ENCODE results near the gene TGFBR2. TPM values are rescaled to one million over a fixed set of nuclear protein-coding genes. Genes with fewer than 3 reads are reported as not detected.

Gene TGFBR2
- total RNA-seq, 4 donors from 2014 or later = 120 to 418 (median 218) TPM

- peaks cover 13 to 43% of the 10 kb centered on the region in 2 donors for H3K4me1 ChIP-seq
- intact Hi-C loops (cut with DNase I) = no loop called here
- H3K27ac ChIP-seq = no peak overlapping the region
These were observed 53.7 kb downstream of the TGFBR2 start for GRCh38 chr3:30660136-30660535.

GRCh38 chr3:30660656-30661055, 54.3 kb downstream of the TGFBR2 start:
- no peaks in the 10 kb centered on the region for H3K27me3 ChIP-seq
- H3K4me1 ChIP-seq = peaks cover 13 to 38% of the 10 kb centered on the region in 2 donors
- H3K9me3 ChIP-seq = no peaks in the 10 kb centered on the region
- WGBS, 2 donors = 87 to 95% methylated on average over 3 of the region's 3 CpGs
- H3K27ac ChIP-seq = peak overlapping the region in 1 of 3 donors; percentile 18
- DNase-seq = no peak
- H3K4me3 ChIP-seq (replicated peaks in 1 of 3) = no peak overlapping the region
- intact Hi-C loops (cut with DNase I) = no loop called here
- peaks cover 0 to 4% of the 10 kb centered on the region in 2 donors for H3K36me3 ChIP-seq
- TF ChIP-seq, protein P1, sequence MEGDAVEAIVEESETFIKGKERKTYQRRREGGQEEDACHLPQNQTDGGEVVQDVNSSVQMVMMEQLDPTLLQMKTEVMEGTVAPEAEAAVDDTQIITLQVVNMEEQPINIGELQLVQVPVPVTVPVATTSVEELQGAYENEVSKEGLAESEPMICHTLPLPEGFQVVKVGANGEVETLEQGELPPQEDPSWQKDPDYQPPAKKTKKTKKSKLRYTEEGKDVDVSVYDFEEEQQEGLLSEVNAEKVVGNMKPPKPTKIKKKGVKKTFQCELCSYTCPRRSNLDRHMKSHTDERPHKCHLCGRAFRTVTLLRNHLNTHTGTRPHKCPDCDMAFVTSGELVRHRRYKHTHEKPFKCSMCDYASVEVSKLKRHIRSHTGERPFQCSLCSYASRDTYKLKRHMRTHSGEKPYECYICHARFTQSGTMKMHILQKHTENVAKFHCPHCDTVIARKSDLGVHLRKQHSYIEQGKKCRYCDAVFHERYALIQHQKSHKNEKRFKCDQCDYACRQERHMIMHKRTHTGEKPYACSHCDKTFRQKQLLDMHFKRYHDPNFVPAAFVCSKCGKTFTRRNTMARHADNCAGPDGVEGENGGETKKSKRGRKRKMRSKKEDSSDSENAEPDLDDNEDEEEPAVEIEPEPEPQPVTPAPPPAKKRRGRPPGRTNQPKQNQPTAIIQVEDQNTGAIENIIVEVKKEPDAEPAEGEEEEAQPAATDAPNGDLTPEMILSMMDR (IDR thresholded peaks at IDR 0.05) = no peak
- no peak for TF ChIP-seq POLR2A (IDR thresholded peaks at IDR 0.05)

More at GRCh38 chr3:30660136-30660535, 53.7 kb downstream of the TGFBR2 start:
- DNase-seq = no peak
- TF ChIP-seq, protein P1 (IDR thresholded peaks at IDR 0.05) = peak in 1 of 6 experiments; percentile 7
- TF ChIP-seq POLR2A (IDR thresholded peaks at IDR 0.05) = no peak
- 88 to 90% methylated on average over 3 of the region's 3 CpGs for WGBS, 2 donors
- Histone ChIP-seq H3K4me3 (replicated peaks in 1 of 3) (no peak overlapping the region), H3K27me3 (no peaks in the 10 kb centered on the region), H3K36me3 (peaks cover 0 to 4% of the 10 kb centered on the region in 2 donors), H3K9me3 (no peaks in the 10 kb centered on the region)

- H3K4me1 ChIP-seq = peaks cover 13 to 36% of the 10 kb centered on the region in 2 donors
- WGBS, 2 donors = 74 to 77% methylated on average over 2 of the region's 2 CpGs
- no peak overlapping the region for H3K4me3 ChIP-seq (replicated peaks in 1 of 3)
- peak overlapping the region in 1 of 3 donors; percentile 18 for H3K27ac ChIP-seq
- DNase-seq = no peak
- peaks cover 0 to 4% of the 10 kb centered on the region in 2 donors for H3K36me3 ChIP-seq
- H3K9me3 ChIP-seq = no peaks in the 10 kb centered on the region
- TF ChIP-seq POLR2A (IDR thresholded peaks at IDR 0.05) = no peak
- TF ChIP-seq, protein P1 (IDR thresholded peaks at IDR 0.05) = no peak
- no peaks in the 10 kb centered on the region for H3K27me3 ChIP-seq
- intact Hi-C loops (cut with DNase I) = no loop called here
These were observed 54.9 kb downstream of the TGFBR2 start for GRCh38 chr3:30661098-30661873.

DNA sequence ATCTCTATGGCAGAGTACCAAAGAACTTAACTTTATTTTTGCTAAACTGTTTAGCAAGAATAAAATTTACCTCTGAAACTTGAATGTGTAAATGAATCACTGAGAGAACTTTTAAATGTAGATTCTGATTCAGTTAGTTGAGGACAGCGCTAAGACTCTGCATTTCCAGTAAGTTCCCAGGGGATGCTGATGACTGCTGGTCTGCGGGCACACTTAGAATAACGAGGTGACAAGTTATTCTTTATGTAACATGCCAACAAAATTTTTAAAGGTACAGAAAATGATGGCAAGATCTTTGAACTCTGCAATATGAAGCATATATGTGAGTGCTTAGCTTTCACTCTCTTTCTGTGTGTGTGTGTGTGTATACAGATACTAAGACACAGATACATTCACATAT, 56.4 kb downstream of the TGFBR2 start:
- WGBS, 2 donors = 72 to 73% methylated on average over 3 of the region's 3 CpGs
- H3K9me3 ChIP-seq = no peaks in the 10 kb centered on the region
- no peaks in the 10 kb centered on the region for H3K27me3 ChIP-seq
- H3K36me3 ChIP-seq = peaks cover 0 to 4% of the 10 kb centered on the region in 2 donors
- H3K4me3 ChIP-seq (replicated peaks in 1 of 3) = no peak overlapping the region
- intact Hi-C loops (cut with DNase I) = no loop called here
- no peak overlapping the region for H3K27ac ChIP-seq
- H3K4me1 ChIP-seq = peaks cover 14 to 41% of the 10 kb centered on the region in 2 donors
- TF ChIP-seq, protein P1 (IDR thresholded peaks at IDR 0.05) = no peak
- TF ChIP-seq POLR2A (IDR thresholded peaks at IDR 0.05) = no peak
- DNase-seq = no peak
